ENCODE measurements around the gene AUP1. TPM values are rescaled to one million over a fixed set of nuclear protein-coding genes. Genes with fewer than 3 reads are reported as not detected.

The AUP1 gene
- total and polyA plus RNA-seq, 10 of the 15 experiments (the other 5 are each of a cell fraction or from before 2014, with no cell fraction given) = 39.1 to 215 (median 138) TPM

DNA sequence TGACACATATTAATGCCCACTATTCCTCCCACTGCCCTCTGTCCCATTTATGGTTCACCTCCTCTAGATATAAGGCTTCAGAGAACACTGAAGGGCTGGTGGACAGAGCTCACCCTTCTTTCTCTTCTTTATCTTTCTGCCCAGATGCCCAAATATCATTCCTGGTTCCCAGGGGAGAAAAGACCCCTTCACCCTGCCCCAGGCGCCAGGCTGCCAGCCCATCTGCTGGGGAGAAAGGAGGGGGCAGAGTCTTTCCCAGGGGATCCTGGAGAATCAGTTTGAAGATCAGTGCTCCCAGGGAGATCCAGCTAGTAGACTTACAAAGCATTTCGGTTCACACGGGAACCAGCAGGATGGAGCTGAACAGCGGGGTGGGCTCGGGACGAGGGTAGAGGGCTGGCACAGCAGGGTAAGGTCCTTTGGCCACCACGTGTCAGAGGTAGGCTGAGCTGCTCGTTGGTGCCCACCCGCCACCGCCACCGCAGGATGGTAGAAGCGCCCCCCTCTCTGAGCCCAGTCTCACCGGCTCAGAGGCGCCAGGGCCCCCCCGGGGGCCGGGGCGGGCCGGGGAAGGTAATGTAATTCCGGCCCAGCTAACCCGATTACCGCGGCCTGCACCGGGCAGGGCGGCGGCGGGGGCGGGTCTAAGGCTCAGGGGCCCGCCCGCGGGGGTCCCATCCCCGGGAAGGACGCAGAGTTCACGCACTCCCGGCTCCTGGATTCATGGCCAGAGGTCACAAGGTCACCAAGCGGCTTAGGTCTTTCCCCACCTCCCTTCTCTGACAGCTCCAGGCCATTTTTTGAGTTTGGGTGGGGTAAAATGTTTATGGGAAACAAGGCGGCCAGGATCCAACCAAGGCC lies 16.5 kb downstream of the AUP1 start:
- intact Hi-C loops (cut with micrococcal nuclease; ENCODE audit: unreplicated experiment) = no loop called here
- peaks cover 18 to 31% of the 10 kb centered on the region in 2 experiments for H3K27me3 ChIP-seq (replicated peaks in 1 of 2; ENCODE audit: control insufficient read depth in 2 of 2, insufficient read depth in 2 of 2, low read length in 1 of 2)

More for the DNA sequence above, 16.5 kb downstream of the AUP1 start:
- in situ Hi-C loops (cut with MboI) = no loop called here
- no peak for DNase-seq (ENCODE audit: low read depth, low spot score)
- no peaks in the 10 kb centered on the region; the same call in 2 of the 3 replicates for H3K9me3 ChIP-seq (replicated peaks; ENCODE audit: control insufficient read depth, insufficient read depth, low read length)
- no peak overlapping the region for H2AFZ ChIP-seq (ENCODE audit: control insufficient read depth, low read depth, low read length)
- H3K9ac ChIP-seq (ENCODE audit: control insufficient read depth, insufficient read depth, low read length) = no peak overlapping the region
- SMC1A ChIA-PET (ENCODE audit: uncharacterized antibody, unreplicated experiment) = no interaction called here
- POLR2A ChIA-PET = interaction anchor here (1.0 kb wide), 1 partner anchor 79 kb away, joined by 3 read pairs; no protein-coding TSS in a partner anchor
- TF ChIP-seq, protein P1, sequence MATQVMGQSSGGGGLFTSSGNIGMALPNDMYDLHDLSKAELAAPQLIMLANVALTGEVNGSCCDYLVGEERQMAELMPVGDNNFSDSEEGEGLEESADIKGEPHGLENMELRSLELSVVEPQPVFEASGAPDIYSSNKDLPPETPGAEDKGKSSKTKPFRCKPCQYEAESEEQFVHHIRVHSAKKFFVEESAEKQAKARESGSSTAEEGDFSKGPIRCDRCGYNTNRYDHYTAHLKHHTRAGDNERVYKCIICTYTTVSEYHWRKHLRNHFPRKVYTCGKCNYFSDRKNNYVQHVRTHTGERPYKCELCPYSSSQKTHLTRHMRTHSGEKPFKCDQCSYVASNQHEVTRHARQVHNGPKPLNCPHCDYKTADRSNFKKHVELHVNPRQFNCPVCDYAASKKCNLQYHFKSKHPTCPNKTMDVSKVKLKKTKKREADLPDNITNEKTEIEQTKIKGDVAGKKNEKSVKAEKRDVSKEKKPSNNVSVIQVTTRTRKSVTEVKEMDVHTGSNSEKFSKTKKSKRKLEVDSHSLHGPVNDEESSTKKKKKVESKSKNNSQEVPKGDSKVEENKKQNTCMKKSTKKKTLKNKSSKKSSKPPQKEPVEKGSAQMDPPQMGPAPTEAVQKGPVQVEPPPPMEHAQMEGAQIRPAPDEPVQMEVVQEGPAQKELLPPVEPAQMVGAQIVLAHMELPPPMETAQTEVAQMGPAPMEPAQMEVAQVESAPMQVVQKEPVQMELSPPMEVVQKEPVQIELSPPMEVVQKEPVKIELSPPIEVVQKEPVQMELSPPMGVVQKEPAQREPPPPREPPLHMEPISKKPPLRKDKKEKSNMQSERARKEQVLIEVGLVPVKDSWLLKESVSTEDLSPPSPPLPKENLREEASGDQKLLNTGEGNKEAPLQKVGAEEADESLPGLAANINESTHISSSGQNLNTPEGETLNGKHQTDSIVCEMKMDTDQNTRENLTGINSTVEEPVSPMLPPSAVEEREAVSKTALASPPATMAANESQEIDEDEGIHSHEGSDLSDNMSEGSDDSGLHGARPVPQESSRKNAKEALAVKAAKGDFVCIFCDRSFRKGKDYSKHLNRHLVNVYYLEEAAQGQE (IDR thresholded peaks at IDR 0.05; ENCODE audit: low read depth, low read length) = no peak
- TF ChIP-seq EGR1 (IDR thresholded peaks at IDR 0.05; ENCODE audit: borderline replicate concordance in 1 of 2, low read depth in 2 of 2, low read length in 2 of 2) = no peak
- TF ChIP-seq, protein P2, sequence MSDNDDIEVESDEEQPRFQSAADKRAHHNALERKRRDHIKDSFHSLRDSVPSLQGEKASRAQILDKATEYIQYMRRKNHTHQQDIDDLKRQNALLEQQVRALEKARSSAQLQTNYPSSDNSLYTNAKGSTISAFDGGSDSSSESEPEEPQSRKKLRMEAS (IDR thresholded peaks at IDR 0.05; ENCODE audit: low read depth, low read length) = no peak
- TF ChIP-seq, protein P3, sequence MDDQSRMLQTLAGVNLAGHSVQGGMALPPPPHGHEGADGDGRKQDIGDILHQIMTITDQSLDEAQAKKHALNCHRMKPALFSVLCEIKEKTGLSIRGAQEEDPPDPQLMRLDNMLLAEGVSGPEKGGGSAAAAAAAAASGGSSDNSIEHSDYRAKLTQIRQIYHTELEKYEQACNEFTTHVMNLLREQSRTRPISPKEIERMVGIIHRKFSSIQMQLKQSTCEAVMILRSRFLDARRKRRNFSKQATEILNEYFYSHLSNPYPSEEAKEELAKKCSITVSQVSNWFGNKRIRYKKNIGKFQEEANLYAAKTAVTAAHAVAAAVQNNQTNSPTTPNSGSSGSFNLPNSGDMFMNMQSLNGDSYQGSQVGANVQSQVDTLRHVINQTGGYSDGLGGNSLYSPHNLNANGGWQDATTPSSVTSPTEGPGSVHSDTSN (IDR thresholded peaks at IDR 0.05; ENCODE audit: insufficient replicate concordance, low read depth, low read length) = no peak
- TF ChIP-seq, protein P4, sequence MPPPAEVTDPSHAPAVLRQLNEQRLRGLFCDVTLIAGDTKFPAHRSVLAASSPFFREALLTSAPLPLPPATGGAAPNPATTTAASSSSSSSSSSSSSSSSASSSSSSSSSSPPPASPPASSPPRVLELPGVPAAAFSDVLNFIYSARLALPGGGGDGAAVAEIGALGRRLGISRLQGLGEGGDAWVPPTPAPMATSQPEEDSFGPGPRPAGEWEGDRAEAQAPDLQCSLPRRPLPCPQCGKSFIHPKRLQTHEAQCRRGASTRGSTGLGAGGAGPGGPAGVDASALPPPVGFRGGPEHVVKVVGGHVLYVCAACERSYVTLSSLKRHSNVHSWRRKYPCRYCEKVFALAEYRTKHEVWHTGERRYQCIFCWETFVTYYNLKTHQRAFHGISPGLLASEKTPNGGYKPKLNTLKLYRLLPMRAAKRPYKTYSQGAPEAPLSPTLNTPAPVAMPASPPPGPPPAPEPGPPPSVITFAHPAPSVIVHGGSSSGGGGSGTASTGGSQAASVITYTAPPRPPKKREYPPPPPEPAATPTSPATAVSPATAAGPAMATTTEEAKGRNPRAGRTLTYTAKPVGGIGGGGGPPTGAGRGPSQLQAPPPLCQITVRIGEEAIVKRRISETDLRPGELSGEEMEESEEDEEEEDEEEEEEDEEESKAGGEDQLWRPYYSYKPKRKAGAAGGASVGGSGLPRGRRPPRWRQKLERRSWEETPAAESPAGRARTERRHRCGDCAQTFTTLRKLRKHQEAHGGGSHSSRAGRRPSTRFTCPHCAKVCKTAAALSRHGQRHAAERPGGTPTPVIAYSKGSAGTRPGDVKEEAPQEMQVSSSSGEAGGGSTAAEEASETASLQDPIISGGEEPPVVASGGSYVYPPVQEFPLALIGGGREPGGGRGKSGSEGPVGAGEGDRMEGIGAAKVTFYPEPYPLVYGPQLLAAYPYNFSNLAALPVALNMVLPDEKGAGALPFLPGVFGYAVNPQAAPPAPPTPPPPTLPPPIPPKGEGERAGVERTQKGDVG (CRISPR knock-in tag; IDR thresholded peaks at IDR 0.05) = no peak
- no peaks in the 10 kb centered on the region for H3K36me3 ChIP-seq (ENCODE audit: control insufficient read depth in 2 of 2, insufficient read depth in 2 of 2, low read length in 1 of 2)
- CTCF ChIA-PET = interaction anchor here (1.1 kb wide), 1 partner anchor 9 kb away, joined by 3 read pairs; no protein-coding TSS in a partner anchor
- H3K27ac ChIP-seq (ENCODE audit: control insufficient read depth, insufficient read depth) = no peak overlapping the region
- no peak overlapping the region for H3K4me3 ChIP-seq
- RAD21 ChIA-PET (ENCODE audit: unreplicated experiment) = no interaction called here
- H3K4me2 ChIP-seq (ENCODE audit: control insufficient read depth, insufficient read depth) = no peak overlapping the region
- FAIRE-seq = no peak
- H3K79me2 ChIP-seq (ENCODE audit: control insufficient read depth, insufficient read depth, low read length) = no peaks in the 10 kb centered on the region
- H4K20me1 ChIP-seq (ENCODE audit: control insufficient read depth, insufficient read depth) = no peaks in the 10 kb centered on the region
- peaks cover 18% of the 10 kb centered on the region; the same call in 1 of the 2 replicates for H3K4me1 ChIP-seq (ENCODE audit: control insufficient read depth, insufficient read depth, low read length)
- 25% methylated on average over 31 of the region's 36 CpGs for WGBS (ENCODE audit: insufficient coverage, insufficient replicate concordance, low lambda C conversion rate, missing lambda C conversion rate)
- no TSS peak for BruUV-seq (replicated peaks)
- no peak for ATAC-seq

Data from GM12878 (cell line).